Mesodermal cell (in vitro differentiated cells): ENCODE measurements around the gene GNG7.
"Not testable (repeated sequence)": the region's sequence is repeated elsewhere in the genome, so short reads cannot be mapped to it uniquely, and the experiment has no call there.

ENCODE experiments used
- H3K27ac ChIP-seq: 2 replicates; pipeline ENCODE4 v1.7.0; 2013; ENCODE audit warnings: mild to moderate bottlenecking, low read depth, low read length, moderate library complexity; ENCODE audit not compliant: severe bottlenecking
- H3K36me3 ChIP-seq: 2 replicates; pipeline ENCODE4 v1.7.1; 2013; ENCODE audit warnings: mild to moderate bottlenecking, low read length, moderate library complexity; ENCODE audit not compliant: control insufficient read depth, insufficient read depth
- H3K4me1 ChIP-seq: one replicate; pipeline ENCODE4 v1.7.1; 2013; ENCODE audit warnings: mild to moderate bottlenecking, low read length; ENCODE audit not compliant: insufficient read depth, control insufficient read depth, poor library complexity, severe bottlenecking
- H3K4me3 ChIP-seq: 2 replicates; pipeline ENCODE4 v1.7.0; 2013; ENCODE audit warnings: low read length, control low read depth, mild to moderate bottlenecking; ENCODE audit not compliant: insufficient read depth, poor library complexity, severe bottlenecking; ENCODE audit errors: extremely low read depth
- H3K9me3 ChIP-seq: 2 replicates; pipeline ENCODE4 v1.7.1; 2013; ENCODE audit warnings: mild to moderate bottlenecking, low read length, moderate library complexity; ENCODE audit not compliant: control insufficient read depth
- WGBS, 2 experiments: methylation state at CpG; one replicate each; pipeline ENCODE4 v1.1.5; 2013; ENCODE audit warnings: missing lambda C conversion rate in 2 of 2; ENCODE audit not compliant: insufficient coverage in 2 of 2; 5-methylcytosine and 5-hydroxymethylcytosine counted together

GNG7 gene

DNA sequence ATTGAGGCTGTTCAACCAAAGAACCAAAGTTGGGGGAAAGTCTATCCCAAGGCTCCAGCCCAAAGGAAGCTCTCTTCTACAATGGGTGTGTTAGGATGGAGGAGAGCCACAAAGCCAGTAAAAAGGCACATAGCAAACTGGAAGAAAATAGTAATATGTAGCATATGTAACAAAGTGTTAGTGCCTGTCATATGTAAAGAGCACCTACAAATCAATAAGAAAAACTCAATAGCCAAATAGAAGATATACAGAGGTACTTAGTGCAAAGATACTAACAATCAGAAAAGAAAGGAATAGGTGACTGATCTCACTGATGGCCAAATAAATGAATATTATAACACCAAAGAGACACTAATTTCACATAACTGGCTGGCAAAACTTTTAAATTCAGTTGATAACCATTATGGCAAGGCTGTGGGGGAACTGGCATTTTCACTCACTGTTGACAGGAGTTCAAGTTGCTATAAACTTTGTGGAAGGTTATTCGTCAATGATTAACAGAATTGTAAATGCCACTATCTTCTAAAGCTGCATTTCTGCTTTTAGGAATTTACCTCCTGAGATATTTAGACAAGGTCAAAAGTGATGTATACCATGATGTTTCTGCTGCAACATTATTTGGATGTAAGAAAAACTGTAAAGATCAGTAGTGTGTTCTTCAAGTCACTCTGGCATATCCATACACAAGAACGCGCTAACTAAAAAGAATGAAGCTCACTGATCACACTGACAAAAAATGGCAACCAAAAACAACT lies 110.8 kb downstream of the GNG7 start:
- 100% methylated on average over 1 of the region's 3 CpGs; no CpG with 5 or more reads in 1 of the 2 experiments for WGBS, 2 experiments
- H3K27ac ChIP-seq: no peak overlapping the region
- no peak overlapping the region for H3K4me3 ChIP-seq
- H3K9me3 ChIP-seq: peaks cover 6% of the 10 kb centered on the region
- no peaks in the 10 kb centered on the region for H3K36me3 ChIP-seq
- no peaks in the 10 kb centered on the region for H3K4me1 ChIP-seq

DNA sequence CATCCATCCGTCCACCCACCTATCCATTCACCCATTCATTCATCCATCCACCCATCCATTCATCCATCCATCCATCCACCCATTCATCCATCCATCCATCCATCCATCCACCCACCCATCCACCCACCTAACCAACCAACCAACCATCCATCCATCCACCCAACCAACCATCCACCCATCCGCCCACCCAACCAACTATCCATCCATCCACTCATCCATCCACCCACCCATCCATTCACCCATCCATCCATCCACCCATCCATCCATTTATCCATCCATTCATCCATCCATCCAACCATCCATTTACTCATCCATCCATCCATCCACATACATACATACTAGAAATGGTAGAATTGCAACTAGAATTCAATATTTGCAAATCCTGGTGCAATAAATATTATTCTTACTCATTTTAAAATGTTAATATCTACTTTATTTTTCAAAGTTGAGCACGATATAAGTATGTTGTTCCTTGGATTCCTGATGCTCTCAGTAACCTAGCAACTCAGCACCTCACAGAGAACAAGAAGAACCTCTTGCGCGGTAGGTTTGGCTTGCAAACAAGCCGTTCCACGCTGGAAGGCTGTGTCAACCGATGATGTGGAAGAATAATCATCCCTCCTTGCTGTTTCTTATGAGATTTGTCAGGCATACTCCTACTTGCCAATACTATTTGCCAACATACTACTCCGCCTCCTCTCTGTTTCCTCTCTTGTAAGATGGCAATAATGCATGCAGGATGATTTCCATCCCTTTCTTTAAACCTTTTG lies 111.7 kb downstream of the GNG7 start:
- peaks cover 6% of the 10 kb centered on the region for H3K9me3 ChIP-seq
- H3K27ac ChIP-seq: no peak overlapping the region
- WGBS, 2 experiments: 96 to 100% methylated on average over 7 of the region's 9 CpGs
- H3K4me3 ChIP-seq: no peak overlapping the region
- H3K36me3 ChIP-seq: no peaks in the 10 kb centered on the region
- H3K4me1 ChIP-seq: no peaks in the 10 kb centered on the region

DNA sequence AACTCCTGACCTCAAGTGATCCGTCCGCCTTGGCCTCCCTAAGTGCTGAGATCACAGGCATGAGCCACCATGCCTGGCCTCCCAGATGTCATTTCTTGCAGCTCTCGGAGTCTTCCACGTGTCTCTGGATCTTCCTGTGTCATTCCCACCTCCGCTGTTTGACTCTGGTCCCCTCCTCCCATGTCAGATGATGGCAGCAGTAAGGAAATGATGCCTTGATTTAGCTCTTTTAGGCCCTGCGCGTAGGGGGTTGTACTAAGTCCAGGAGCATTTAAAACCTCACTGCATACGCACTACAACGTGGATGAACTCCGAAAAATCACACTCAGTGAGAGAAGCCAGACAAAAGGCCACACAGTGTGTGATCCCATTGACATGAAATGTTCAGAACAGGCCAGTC lies 113.1 kb downstream of the GNG7 start:
- 95 to 97% methylated on average over 10 of the region's 10 CpGs for WGBS, 2 experiments
- Histone ChIP-seq H3K4me3 (no peak overlapping the region), H3K9me3 (peaks cover 6% of the 10 kb centered on the region), H3K27ac (no peak overlapping the region), H3K4me1 (no peaks in the 10 kb centered on the region), H3K36me3 (no peaks in the 10 kb centered on the region)

DNA sequence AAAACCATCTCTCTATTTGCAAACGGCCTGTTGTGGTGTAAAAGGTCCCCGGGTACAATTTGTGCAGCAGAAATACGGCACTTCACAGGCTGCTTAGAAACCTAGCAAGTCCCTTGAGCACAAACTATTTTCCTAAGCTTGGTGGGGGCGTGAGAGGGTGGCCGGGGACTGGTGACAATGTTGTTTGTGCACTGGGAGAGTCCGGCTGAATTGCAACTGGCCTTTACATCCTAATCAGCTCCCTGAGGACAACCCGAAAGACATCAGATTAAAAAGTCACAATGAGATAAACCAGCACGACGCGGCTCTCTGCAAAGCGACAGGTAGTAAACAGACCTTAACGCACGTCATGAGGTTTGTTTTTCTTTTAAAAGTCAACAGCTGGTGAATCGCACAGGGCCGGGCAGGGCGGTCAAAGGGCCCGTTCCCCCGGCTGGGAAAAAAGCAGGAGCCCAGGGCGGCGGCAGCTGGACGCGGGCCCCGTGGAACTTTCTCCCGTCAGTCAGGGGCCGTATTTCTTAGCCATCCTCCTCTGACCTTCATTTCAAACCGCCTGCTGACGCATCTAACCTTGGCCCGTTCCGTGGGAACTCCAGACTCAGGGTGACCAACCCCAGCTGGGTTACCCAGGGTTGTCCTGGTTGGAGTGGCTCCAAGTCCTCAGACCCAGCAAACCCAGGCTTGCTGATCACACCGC lies 114.3 kb downstream of the GNG7 start:
- Histone ChIP-seq H3K4me1 (no peaks in the 10 kb centered on the region), H3K9me3 (peaks cover 15% of the 10 kb centered on the region), H3K4me3 (no peak overlapping the region), H3K36me3 (no peaks in the 10 kb centered on the region), H3K27ac (no peak overlapping the region)
- 84 to 87% methylated on average over 29 to 30 of the region's 30 CpGs for whole genome bisulfite sequencing, 2 experiments

- Histone ChIP-seq H3K9me3 (peaks cover 20% of the 10 kb centered on the region), H3K4me1 (no peaks in the 10 kb centered on the region), H3K4me3 (no peak overlapping the region), H3K27ac (no peak overlapping the region), H3K36me3 (no peaks in the 10 kb centered on the region)
- WGBS, 2 experiments: 37 to 53% methylated on average over 22 to 32 of the region's 32 CpGs
Observed at GRCh38 chr19:2587001-2587719, 115.3 kb downstream of the GNG7 start.

- H3K4me1 ChIP-seq: no peaks in the 10 kb centered on the region
- H3K27ac ChIP-seq: no peak overlapping the region
- H3K36me3 ChIP-seq: no peaks in the 10 kb centered on the region
- no peak overlapping the region for H3K4me3 ChIP-seq
- H3K9me3 ChIP-seq: peaks cover 18% of the 10 kb centered on the region
- 49 to 59% methylated on average over 6 of the region's 9 CpGs for WGBS, 2 experiments
Observed at GRCh38 chr19:2586196-2586595, 116.3 kb downstream of the GNG7 start.

DNA sequence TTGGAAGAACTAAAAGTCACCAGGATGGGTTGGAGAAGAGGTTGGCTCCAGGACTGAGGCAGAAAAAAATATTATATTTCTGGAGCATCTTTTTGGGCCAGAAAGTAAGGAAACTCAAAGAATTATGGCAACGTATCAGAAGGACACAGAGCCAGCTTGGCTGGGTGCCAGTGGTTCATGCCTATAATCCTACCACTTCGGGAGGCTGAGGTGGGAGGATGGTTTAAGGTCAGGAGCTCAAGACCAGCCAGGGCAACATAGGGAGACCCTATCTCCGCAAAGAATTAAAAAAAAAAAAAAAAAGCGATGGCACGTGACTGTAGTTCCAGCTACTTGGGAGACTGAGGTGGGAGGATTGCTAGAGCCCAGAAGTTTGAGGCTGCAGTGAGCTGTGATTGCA lies 118.5 kb downstream of the GNG7 start:
- Histone ChIP-seq H3K36me3 (no peaks in the 10 kb centered on the region), H3K9me3 (peaks cover 18% of the 10 kb centered on the region), H3K4me1 (peaks cover 6% of the 10 kb centered on the region), H3K27ac (no peak overlapping the region), H3K4me3 (no peak overlapping the region)
- 100% methylated on average over 2 of the region's 5 CpGs for WGBS, 2 experiments

GRCh38 chr19:2582984-2583956 lies 119.2 kb downstream of the GNG7 start:
- Histone ChIP-seq H3K27ac (no peak overlapping the region), H3K4me1 (peaks cover 12% of the 10 kb centered on the region), H3K4me3 (no peak overlapping the region), H3K36me3 (no peaks in the 10 kb centered on the region), H3K9me3 (peaks cover 18% of the 10 kb centered on the region)
- no CpG with 5 or more reads among the region's 6 CpGs for WGBS, 2 experiments

GRCh38 chr19:2580396-2580795 lies 122.1 kb downstream of the GNG7 start:
- 85 to 93% methylated on average over 4 to 5 of the region's 5 CpGs for WGBS, 2 experiments
- Histone ChIP-seq H3K9me3 (peaks cover 26% of the 10 kb centered on the region), H3K4me1 (peaks cover 24% of the 10 kb centered on the region)
- H3K27ac ChIP-seq, H3K4me3 ChIP-seq, H3K36me3 ChIP-seq: not testable (repeated sequence)
